ENCODE data around the gene OSMR.
"Not testable (repeated sequence)": the region's sequence is repeated elsewhere in the genome, so short reads cannot be mapped to it uniquely, and the experiment has no call there.

Gene OSMR

DNA sequence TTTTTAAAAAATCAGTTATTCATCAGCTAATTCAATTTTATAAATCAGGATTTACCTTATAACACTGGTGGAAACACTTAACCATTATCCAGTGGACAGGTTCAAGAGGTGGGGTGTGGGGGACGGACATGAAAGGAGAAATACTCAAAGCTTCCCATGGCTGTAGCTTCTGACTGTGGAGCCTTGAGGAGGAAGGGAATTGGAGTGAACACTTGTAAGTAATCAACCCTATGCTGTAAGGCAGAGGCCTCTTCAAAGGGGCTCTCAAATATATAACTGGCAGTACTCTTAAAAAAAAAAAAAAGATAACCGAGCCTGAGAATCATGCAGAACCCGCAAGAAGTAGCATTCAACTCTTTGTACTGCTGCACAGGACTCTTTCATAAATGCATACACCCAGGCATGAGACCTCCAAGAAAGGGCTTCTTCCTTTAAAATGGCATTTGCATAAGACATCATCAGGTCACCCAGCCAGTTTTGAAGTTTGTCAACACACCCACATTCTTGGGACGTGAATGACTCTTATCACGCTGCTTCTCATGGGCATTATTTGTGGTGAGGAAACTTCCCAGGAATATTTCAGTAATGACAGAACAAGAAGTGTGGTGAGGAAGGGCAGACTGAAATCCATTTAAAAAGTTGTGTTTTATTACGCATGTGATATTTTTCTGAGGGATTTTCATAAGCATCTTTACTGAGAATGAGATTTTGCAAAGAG is 8.1 kb downstream of the OSMR start:
- Histone ChIP-seq H3K4me3 (ENCODE audit: low read length in 2 of 2) (no peak overlapping the region), H3K9me3 (ENCODE audit: control insufficient read depth in 2 of 2, low read length in 2 of 2) (no peaks in the 10 kb centered on the region), H3K9ac (ENCODE audit: low read length in 2 of 2) (no peak overlapping the region), H3K4me1 (ENCODE audit: control insufficient read depth, insufficient read depth, low read length) (no peaks in the 10 kb centered on the region), H3K27me3 (ENCODE audit: control insufficient read depth in 1 of 2, insufficient read depth in 2 of 2, low read length in 2 of 2) (no peaks in the 10 kb centered on the region), H3K27ac (ENCODE audit: low read length) (no peak overlapping the region), H3K36me3 (ENCODE audit: control insufficient read depth in 2 of 2, insufficient read depth in 2 of 2, low read length in 2 of 2) (peaks cover 0 to 3% of the 10 kb centered on the region in 2 donors)

DNA sequence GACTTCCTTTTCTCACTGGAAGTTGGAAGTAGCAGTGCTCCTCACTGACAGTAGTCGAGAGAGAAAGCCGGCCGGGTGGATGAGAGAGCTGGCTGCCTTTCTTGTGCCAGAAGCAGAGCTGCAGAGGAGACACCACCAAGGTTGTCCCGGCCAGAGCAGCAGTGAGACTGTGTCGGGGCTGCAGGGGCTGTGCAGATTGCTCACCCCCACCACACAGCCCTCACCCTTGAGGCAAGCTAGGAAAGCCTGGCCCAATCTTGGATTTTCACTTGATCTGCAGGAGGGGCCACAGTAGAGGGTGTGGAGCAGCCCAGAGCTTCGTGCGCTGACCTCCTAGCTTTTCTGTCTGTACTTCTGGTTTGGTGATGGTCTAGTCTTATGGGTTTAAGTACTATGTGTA is 9.1 kb downstream of the OSMR start:
- Histone ChIP-seq H3K9ac (ENCODE audit: low read length in 2 of 2) (no peak overlapping the region), H3K27me3 (ENCODE audit: control insufficient read depth in 1 of 2, insufficient read depth in 2 of 2, low read length in 2 of 2) (no peaks in the 10 kb centered on the region), H3K4me1 (ENCODE audit: control insufficient read depth, insufficient read depth, low read length) (no peaks in the 10 kb centered on the region), H3K9me3 (ENCODE audit: control insufficient read depth in 2 of 2, low read length in 2 of 2) (no peaks in the 10 kb centered on the region), H3K36me3 (ENCODE audit: control insufficient read depth in 2 of 2, insufficient read depth in 2 of 2, low read length in 2 of 2) (peaks cover 0 to 3% of the 10 kb centered on the region in 2 donors), H3K27ac (ENCODE audit: low read length) (no peak overlapping the region), H3K4me3 (ENCODE audit: low read length in 2 of 2) (no peak overlapping the region)

DNA sequence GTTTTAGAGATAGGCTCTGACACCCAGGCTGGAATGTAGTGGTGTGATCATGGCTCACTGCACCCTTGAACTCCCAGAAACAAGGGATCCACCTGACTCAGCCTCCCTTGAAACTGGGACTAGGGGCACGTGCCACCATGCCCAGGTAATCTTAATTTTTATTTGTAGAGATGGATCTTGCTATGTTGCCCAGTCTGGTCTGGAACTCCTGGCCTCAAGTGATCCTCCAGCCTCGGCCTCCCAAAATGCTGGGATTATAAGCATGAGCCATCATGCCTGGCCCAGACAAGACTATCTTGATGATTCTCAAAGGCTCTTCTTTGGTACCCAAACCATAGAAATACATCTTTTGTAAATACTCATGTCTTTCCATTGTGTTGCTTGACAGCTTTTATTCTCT is 10.8 kb downstream of the OSMR start:
- Histone ChIP-seq H3K4me1 (ENCODE audit: control insufficient read depth, insufficient read depth, low read length) (no peaks in the 10 kb centered on the region), H3K9ac (ENCODE audit: low read length in 2 of 2) (no peak overlapping the region), H3K27me3 (ENCODE audit: control insufficient read depth in 1 of 2, insufficient read depth in 2 of 2, low read length in 2 of 2) (no peaks in the 10 kb centered on the region), H3K4me3 (ENCODE audit: low read length in 2 of 2) (no peak overlapping the region), H3K9me3 (ENCODE audit: control insufficient read depth in 2 of 2, low read length in 2 of 2) (no peaks in the 10 kb centered on the region), H3K27ac (ENCODE audit: low read length) (no peak overlapping the region), H3K36me3 (ENCODE audit: control insufficient read depth in 2 of 2, insufficient read depth in 2 of 2, low read length in 2 of 2) (peaks cover 0 to 3% of the 10 kb centered on the region in 2 donors)

DNA sequence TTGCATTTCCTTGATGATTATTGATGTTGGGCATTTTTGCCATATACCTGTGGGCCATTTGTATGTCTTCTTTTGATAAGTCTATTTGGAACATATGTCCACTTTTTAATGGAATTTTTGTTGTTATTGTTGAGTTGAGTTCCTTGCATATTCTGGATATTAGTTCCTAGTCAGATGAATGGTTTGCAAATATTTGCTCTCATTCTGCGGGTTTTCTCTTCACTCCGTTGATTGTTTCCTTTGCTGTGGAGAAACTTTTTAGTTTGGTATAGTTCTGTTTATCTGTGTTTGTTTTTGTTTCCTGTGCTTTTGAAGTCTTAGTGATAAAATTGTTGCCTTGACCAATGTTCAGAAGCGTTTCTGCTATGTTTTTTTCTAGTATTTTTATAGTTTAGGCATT is 13.0 kb downstream of the OSMR start:
- Histone ChIP-seq H3K27ac (ENCODE audit: low read length) (no peak overlapping the region), H3K36me3 (ENCODE audit: control insufficient read depth in 2 of 2, insufficient read depth in 2 of 2, low read length in 2 of 2) (peaks cover 0 to 3% of the 10 kb centered on the region in 2 donors), H3K4me3 (ENCODE audit: low read length in 2 of 2) (no peak overlapping the region), H3K9ac (ENCODE audit: low read length in 2 of 2) (no peak overlapping the region), H3K9me3 (ENCODE audit: control insufficient read depth in 2 of 2, low read length in 2 of 2) (no peaks in the 10 kb centered on the region), H3K27me3 (ENCODE audit: control insufficient read depth in 1 of 2, insufficient read depth in 2 of 2, low read length in 2 of 2) (no peaks in the 10 kb centered on the region), H3K4me1 (ENCODE audit: control insufficient read depth, insufficient read depth, low read length) (no peaks in the 10 kb centered on the region)

DNA sequence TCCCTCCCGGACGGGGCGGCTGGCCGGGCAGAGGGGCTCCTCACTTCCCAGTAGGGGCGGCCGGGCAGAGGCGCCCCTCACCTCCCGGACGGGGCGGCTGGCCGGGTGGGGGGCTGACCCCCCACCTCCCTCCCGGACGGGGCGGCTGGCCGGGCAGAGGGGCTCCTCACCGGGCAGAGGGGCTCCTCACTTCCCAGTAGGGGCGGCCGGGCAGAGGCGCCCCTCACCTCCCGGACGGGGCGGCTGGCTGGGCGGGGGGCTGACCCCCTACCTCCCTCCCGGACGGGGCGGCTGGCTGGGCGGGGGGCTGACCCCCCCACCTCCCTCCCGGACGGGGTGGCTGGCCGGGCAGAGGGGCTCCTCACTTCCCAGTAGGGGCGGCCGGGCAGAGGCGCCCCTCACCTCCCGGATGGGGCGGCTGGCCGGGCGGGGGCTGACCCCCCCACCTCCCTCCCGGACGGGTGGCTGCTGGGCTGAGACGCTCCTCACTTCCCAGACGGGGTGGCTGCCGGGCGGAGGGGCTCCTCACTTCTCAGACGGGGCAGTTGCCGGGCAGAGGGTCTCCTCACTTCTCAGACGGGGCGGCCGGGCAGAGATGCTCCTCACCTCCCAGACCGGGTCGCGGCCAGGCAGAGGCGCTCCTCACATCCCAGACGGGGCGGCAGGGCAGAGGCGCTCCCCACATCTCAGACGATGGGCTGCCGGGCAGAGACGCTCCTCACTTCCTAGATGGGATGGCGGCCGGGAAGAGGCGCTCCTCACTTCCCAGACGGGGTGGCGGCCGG is 16.4 kb downstream of the OSMR start:
- H3K27me3 ChIP-seq (ENCODE audit: control insufficient read depth in 1 of 2, insufficient read depth in 2 of 2, low read length in 2 of 2); H3K4me1 ChIP-seq (ENCODE audit: control insufficient read depth, insufficient read depth, low read length); H3K36me3 ChIP-seq (ENCODE audit: control insufficient read depth in 2 of 2, insufficient read depth in 2 of 2, low read length in 2 of 2); H3K9ac ChIP-seq (ENCODE audit: low read length in 2 of 2); H3K27ac ChIP-seq (ENCODE audit: low read length); H3K9me3 ChIP-seq (ENCODE audit: control insufficient read depth in 2 of 2, low read length in 2 of 2); H3K4me3 ChIP-seq (ENCODE audit: low read length in 2 of 2): not testable (repeated sequence)

DNA sequence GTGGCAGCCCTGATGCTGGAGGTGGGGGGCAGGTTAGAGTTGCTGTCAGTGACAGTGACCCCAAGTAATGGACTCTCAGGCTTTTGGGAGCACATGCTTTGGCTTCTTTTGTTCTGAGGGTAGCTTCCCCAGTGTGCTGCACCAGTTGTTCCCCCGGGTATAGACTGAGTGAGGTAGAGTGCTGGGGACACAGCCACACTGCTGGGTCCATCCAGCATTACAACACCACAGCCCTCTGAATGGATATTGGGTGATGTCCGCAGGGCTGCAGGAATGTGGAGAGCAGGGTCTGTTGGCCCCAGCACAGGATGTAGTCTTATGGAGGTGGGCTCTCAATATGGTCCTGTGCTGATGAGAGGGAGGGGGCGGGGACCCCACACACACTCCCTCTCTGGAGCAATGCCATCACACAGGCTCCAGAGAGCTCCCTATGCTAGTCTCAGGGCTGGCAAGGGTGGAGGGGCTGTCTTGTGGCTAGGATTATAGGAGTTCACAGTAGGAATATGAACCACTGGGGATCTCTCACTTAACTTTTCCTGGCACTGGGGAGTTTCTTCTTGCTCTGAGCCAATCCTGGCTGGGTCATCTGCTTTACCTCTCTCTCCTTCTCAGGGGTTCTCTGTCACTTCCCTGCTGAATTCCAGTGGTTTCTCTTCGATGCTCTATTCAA is 20.7 kb downstream of the OSMR start:
- Histone ChIP-seq H3K27ac (ENCODE audit: low read length) (no peak overlapping the region), H3K4me1 (ENCODE audit: control insufficient read depth, insufficient read depth, low read length) (peaks cover 14% of the 10 kb centered on the region), H3K9ac (ENCODE audit: low read length in 2 of 2) (no peak overlapping the region), H3K4me3 (ENCODE audit: low read length in 2 of 2) (no peak overlapping the region), H3K36me3 (ENCODE audit: control insufficient read depth in 2 of 2, insufficient read depth in 2 of 2, low read length in 2 of 2) (peaks cover 4% of the 10 kb centered on the region in 2 donors), H3K9me3 (ENCODE audit: control insufficient read depth in 2 of 2, low read length in 2 of 2) (no peaks in the 10 kb centered on the region), H3K27me3 (ENCODE audit: control insufficient read depth in 1 of 2, insufficient read depth in 2 of 2, low read length in 2 of 2) (no peaks in the 10 kb centered on the region)

DNA sequence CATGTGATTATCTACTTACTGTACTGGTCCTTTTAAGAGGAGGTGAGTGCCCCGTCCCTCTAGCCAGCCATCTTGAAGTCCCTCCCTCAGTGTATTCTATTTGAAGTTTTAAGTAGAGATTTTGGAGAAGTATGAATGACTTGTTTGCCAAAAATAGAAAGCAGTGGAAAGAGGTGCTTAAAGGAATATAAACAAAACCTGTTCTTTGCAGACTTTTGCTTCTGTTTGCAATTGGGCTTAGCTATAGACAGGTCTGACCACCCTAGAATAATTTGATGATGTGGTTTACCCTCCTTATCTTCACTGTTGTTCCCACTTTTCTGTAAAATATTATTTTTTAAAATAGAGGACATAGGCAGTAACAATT is 21.2 kb downstream of the OSMR start:
- H3K27me3 ChIP-seq (ENCODE audit: control insufficient read depth in 1 of 2, insufficient read depth in 2 of 2, low read length in 2 of 2): no peaks in the 10 kb centered on the region
- H3K27ac ChIP-seq (ENCODE audit: low read length): no peak overlapping the region
- no peak overlapping the region for H3K9ac ChIP-seq (ENCODE audit: low read length in 2 of 2)
- H3K4me1 ChIP-seq (ENCODE audit: control insufficient read depth, insufficient read depth, low read length): peaks cover 14% of the 10 kb centered on the region
- H3K36me3 ChIP-seq (ENCODE audit: control insufficient read depth in 2 of 2, insufficient read depth in 2 of 2, low read length in 2 of 2): peaks cover 4% of the 10 kb centered on the region in 2 donors
- H3K9me3 ChIP-seq (ENCODE audit: control insufficient read depth in 2 of 2, low read length in 2 of 2): no peaks in the 10 kb centered on the region
- no peak overlapping the region for H3K4me3 ChIP-seq (ENCODE audit: low read length in 2 of 2)

DNA sequence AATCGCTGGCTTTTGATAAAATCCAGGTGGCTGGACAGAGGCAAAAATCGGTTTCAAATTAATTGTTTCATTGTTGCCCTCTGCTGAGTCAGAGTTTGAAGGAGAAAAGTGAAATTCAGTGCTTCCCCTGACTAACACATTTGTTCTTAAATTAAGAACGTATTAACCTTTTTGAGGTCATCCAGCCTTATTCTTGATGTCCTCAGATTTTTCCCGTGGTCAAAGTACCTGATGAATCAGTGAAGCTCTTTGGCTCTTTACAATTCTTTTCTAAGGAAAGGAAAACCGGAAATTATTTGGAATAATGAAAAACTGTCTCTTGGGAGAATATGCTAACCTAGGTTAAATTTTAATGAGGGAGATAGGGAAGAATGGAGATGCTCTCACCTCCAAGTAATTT is 21.6 kb downstream of the OSMR start:
- Histone ChIP-seq H3K9ac (ENCODE audit: low read length in 2 of 2) (no peak overlapping the region), H3K27ac (ENCODE audit: low read length) (no peak overlapping the region), H3K36me3 (ENCODE audit: control insufficient read depth in 2 of 2, insufficient read depth in 2 of 2, low read length in 2 of 2) (peaks cover 4% of the 10 kb centered on the region in 2 donors), H3K9me3 (ENCODE audit: control insufficient read depth in 2 of 2, low read length in 2 of 2) (no peaks in the 10 kb centered on the region), H3K4me1 (ENCODE audit: control insufficient read depth, insufficient read depth, low read length) (peaks cover 16% of the 10 kb centered on the region), H3K4me3 (ENCODE audit: low read length in 2 of 2) (no peak overlapping the region), H3K27me3 (ENCODE audit: control insufficient read depth in 1 of 2, insufficient read depth in 2 of 2, low read length in 2 of 2) (no peaks in the 10 kb centered on the region)

DNA sequence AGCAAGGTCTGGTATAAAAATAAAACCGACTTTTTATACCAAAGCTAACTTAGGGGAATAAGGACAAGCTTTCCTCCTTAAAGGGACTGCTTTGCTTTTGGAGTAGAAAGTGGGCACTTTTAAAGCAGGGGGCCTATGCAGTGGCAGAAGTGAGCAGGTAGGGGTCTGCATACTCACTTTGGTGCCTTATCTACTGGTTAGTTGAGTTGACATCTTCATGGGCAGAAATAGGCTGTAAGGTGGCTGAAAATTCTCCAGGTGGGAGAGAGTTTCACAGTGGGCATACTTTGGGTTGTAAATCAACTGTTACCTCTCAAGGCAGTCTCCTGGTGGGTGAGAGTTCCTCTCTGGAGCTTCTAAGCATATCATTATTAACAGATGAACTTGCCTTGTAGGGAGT is 24.8 kb downstream of the OSMR start:
- H3K36me3 ChIP-seq (ENCODE audit: control insufficient read depth in 2 of 2, insufficient read depth in 2 of 2, low read length in 2 of 2): peaks cover 4 to 10% of the 10 kb centered on the region in 2 donors
- H3K9me3 ChIP-seq (ENCODE audit: control insufficient read depth in 2 of 2, low read length in 2 of 2): no peaks in the 10 kb centered on the region
- no peaks in the 10 kb centered on the region for H3K27me3 ChIP-seq (ENCODE audit: control insufficient read depth in 1 of 2, insufficient read depth in 2 of 2, low read length in 2 of 2)
- no peak overlapping the region for H3K9ac ChIP-seq (ENCODE audit: low read length in 2 of 2)
- H3K27ac ChIP-seq (ENCODE audit: low read length): no peak overlapping the region
- peaks cover 17% of the 10 kb centered on the region for H3K4me1 ChIP-seq (ENCODE audit: control insufficient read depth, insufficient read depth, low read length)
- H3K4me3 ChIP-seq (ENCODE audit: low read length in 2 of 2): no peak overlapping the region

DNA sequence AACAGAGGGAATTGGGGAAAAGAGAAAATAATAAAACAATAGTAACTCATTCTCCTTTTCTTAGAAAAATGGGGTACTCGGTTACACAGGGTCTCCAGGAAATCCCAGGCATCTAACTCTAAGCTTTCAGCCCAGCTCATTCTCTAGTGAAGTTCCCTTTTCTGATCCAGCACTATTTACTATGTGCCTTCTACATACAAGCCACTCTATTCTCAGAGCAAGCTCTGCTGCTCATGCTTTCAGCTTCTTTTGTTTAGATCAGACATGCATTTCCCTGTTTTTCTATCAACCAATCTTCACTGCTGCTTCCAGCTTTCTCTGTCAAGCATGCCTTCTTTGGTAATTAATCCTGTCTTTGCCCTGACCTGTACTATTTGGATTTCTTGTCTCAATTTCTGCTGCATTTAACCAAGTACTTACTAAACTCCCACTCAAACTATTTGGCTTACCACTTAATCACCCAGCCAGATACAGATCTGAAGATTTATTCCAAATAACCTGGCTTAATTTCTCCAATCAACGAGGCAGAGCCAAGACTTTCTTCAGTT is 25.3 kb downstream of the OSMR start:
- no peak overlapping the region for H3K27ac ChIP-seq (ENCODE audit: low read length)
- peaks cover 4 to 10% of the 10 kb centered on the region in 2 donors for H3K36me3 ChIP-seq (ENCODE audit: control insufficient read depth in 2 of 2, insufficient read depth in 2 of 2, low read length in 2 of 2)
- H3K4me1 ChIP-seq (ENCODE audit: control insufficient read depth, insufficient read depth, low read length): peaks cover 17% of the 10 kb centered on the region
- no peak overlapping the region for H3K4me3 ChIP-seq (ENCODE audit: low read length in 2 of 2)
- no peak overlapping the region for H3K9ac ChIP-seq (ENCODE audit: low read length in 2 of 2)
- no peaks in the 10 kb centered on the region for H3K27me3 ChIP-seq (ENCODE audit: control insufficient read depth in 1 of 2, insufficient read depth in 2 of 2, low read length in 2 of 2)
- H3K9me3 ChIP-seq (ENCODE audit: control insufficient read depth in 2 of 2, low read length in 2 of 2): no peaks in the 10 kb centered on the region
